Epithelial cell of proximal tubule (primary cell): Measurements from ENCODE around the gene EHHADH. TPM values are rescaled to one million over a fixed set of nuclear protein-coding genes. Genes with fewer than 3 reads are reported as not detected.
"Not testable (repeated sequence)": the region's sequence is repeated elsewhere in the genome, so short reads cannot be mapped to it uniquely, and the experiment has no call there.

Source experiments
- DNase-seq: peaks from one replicate; pipeline ENCODE4 v3.0.0-alpha.2; 2011; ENCODE audit warnings: low read depth
- H3K4me3 ChIP-seq: 2 replicates; pipeline ENCODE4 v1.5.1; 2011; ENCODE audit warnings: low read depth, mild to moderate bottlenecking, low read length
- total RNA-seq: library from RNA; depleted of rRNA; stranded (reverse); fragments of >200 nt; gene quantifications from 2 replicates; pipeline ENCODE4 v1.2.3, GENCODE V29; 2015
- TF ChIP-seq, protein P1 (sequence below): conservative IDR thresholded peaks from 2 replicates; pipeline ENCODE4 v1.5.1; 2012; ENCODE audit warnings: low read depth, mild to moderate bottlenecking, low read length

EHHADH gene
- total RNA-seq, 1 donor from 2014 or later: 9.3 TPM

- TF ChIP-seq, protein P1, sequence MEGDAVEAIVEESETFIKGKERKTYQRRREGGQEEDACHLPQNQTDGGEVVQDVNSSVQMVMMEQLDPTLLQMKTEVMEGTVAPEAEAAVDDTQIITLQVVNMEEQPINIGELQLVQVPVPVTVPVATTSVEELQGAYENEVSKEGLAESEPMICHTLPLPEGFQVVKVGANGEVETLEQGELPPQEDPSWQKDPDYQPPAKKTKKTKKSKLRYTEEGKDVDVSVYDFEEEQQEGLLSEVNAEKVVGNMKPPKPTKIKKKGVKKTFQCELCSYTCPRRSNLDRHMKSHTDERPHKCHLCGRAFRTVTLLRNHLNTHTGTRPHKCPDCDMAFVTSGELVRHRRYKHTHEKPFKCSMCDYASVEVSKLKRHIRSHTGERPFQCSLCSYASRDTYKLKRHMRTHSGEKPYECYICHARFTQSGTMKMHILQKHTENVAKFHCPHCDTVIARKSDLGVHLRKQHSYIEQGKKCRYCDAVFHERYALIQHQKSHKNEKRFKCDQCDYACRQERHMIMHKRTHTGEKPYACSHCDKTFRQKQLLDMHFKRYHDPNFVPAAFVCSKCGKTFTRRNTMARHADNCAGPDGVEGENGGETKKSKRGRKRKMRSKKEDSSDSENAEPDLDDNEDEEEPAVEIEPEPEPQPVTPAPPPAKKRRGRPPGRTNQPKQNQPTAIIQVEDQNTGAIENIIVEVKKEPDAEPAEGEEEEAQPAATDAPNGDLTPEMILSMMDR: no peak
- no peak for DNase-seq
- H3K4me3 ChIP-seq: no peak overlapping the region
Observed at GRCh38 chr3:185268194-185268962, 14.5 kb upstream of the EHHADH start.

GRCh38 chr3:185267193-185267592 lies 13.3 kb upstream of the EHHADH start:
- H3K4me3 ChIP-seq: no peak overlapping the region
- no peak for DNase-seq
- TF ChIP-seq, protein P1: no peak

GRCh38 chr3:185264849-185265553 lies 11.2 kb upstream of the EHHADH start:
- TF ChIP-seq, protein P1: no peak
- no peak for DNase-seq
- H3K4me3 ChIP-seq: no peak overlapping the region

- DNase-seq: no peak
Observed at GRCh38 chr3:185263423-185263822, 9.6 kb upstream of the EHHADH start.

GRCh38 chr3:185257334-185257733 lies 3.5 kb upstream of the EHHADH start:
- DNase-seq: no peak
- H3K4me3 ChIP-seq: no peak overlapping the region
- TF ChIP-seq, protein P1: no peak

More at GRCh38 chr3:185263423-185263822, 9.6 kb upstream of the EHHADH start:
- TF ChIP-seq, protein P1: no peak
- no peak overlapping the region for H3K4me3 ChIP-seq

DNA sequence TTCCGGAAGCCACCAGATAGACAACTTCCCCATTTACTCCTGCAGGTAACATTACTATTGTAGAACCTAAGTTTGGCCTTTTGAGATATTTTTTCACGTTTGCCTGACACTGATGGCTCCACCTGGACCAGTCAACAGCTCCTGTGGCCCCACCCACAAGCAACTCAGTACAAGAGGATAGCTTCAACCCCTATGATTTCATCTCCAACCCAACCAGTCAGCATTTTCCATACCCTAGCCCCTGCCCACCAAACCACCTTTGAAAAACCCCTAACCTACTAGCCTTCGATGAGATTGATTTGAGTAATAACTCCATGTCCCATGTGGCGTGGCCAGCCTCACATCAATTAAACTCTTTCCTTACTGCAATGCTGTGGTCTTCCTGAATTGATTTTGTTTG lies 950 bp upstream of the EHHADH start:
- TF ChIP-seq, protein P1: no peak
- H3K4me3 ChIP-seq: no peak overlapping the region
- no peak for DNase-seq

GRCh38 chr3:185253133-185253532 lies 716 bp downstream of the EHHADH start:
- H3K4me3 ChIP-seq: peak overlapping the region; percentile 87

More at GRCh38 chr3:185253133-185253532, 716 bp downstream of the EHHADH start:
- not testable (repeated sequence) for DNase-seq
